ENCODE measurements around the gene GPHN. TPM values are rescaled to one million over a fixed set of nuclear protein-coding genes. Genes with fewer than 3 reads are reported as not detected.

The GPHN gene
- total and polyA plus RNA-seq, 2 of the 4 experiments (the other 2 are of a cell fraction) = 8.0 to 8.1 TPM

DNA sequence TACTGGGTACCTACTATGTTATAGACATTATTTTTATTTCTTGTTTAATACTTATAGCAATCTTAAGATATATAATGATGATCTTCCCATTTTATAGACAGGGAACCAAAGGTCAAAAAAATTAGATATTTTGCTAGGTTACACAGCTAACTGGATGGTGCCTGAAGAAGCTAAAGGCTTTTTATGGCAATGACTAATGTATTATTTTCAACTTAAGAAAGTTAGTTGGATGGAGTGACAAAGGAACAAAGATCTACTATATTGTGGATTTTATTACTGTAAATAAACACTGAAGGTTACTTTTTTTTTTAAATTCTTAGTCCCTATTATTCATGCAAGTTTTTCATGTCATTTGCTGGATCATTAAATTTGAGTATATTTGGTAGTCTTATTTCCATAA is 227.9 kb downstream of the GPHN start:
- Histone ChIP-seq H3K27me3 (ENCODE audit: control insufficient read depth, insufficient read depth, low read length) (no peaks in the 10 kb centered on the region), H3K4me3 (ENCODE audit: insufficient read depth, low read depth, low read length) (no peak overlapping the region), H4K5ac (ENCODE audit: low read depth, low read length) (no peak overlapping the region), H3K9ac (ENCODE audit: low read depth, low read length) (no peak overlapping the region), H3K56ac (ENCODE audit: extremely low read depth, insufficient read depth, low read length) (no peak overlapping the region), H4K8ac (ENCODE audit: low read depth in 2 of 2, low read length in 2 of 2) (no peak overlapping the region), H3K18ac (ENCODE audit: low read depth, low read length) (no peak overlapping the region), H3K4me2 (ENCODE audit: low read depth, low read length) (no peak overlapping the region), H2BK120ac (ENCODE audit: low read depth, low read length) (no peak overlapping the region), H3K23ac (ENCODE audit: low read depth, low read length) (no peak overlapping the region), H3K79me1 (ENCODE audit: low read depth in 1 of 2, low read length in 2 of 2) (no peaks in the 10 kb centered on the region), H2BK20ac (ENCODE audit: low read depth, low read length) (no peak overlapping the region), H3K27ac (ENCODE audit: insufficient read depth, low read length) (no peak overlapping the region), H2AFZ (replicated peaks; ENCODE audit: low read length, poor library complexity) (no peak overlapping the region), H3K36me3 (ENCODE audit: control insufficient read depth, insufficient read depth, low read length) (no peaks in the 10 kb centered on the region), H3K4ac (ENCODE audit: low read depth, low read length) (no peak overlapping the region), H2AK9ac (replicated peaks; ENCODE audit: low read depth, low read length, poor library complexity) (no peak overlapping the region), H3K9me1 (ENCODE audit: insufficient read depth, low read length) (no peaks in the 10 kb centered on the region), H3K4me1 (ENCODE audit: control insufficient read depth, insufficient read depth, low read length) (no peaks in the 10 kb centered on the region), H4K91ac (ENCODE audit: insufficient read depth, low read depth, low read length) (no peak overlapping the region), H2AK5ac (ENCODE audit: low read depth, low read length) (no peak overlapping the region), H4K20me1 (ENCODE audit: insufficient read depth, low read length) (no peaks in the 10 kb centered on the region), H2BK5ac (ENCODE audit: low read depth, low read length, poor library complexity, severe bottlenecking) (no peak overlapping the region), H2BK15ac (ENCODE audit: low read depth, low read length) (no peak overlapping the region), H3K14ac (replicated peaks; ENCODE audit: low read depth, low read length) (no peak overlapping the region), H3K9me3 (ENCODE audit: control insufficient read depth, insufficient read depth, low read length) (no peaks in the 10 kb centered on the region)
- in situ Hi-C loops (cut with MboI; ENCODE audit: low sequenced_read_pairs) = no loop called here
- BruUV-seq (replicated peaks) = no TSS peak
- dilution Hi-C loops (cut with HindIII; ENCODE audit: low sequenced_read_pairs, unreplicated experiment) = no loop called here
- CTCF ChIA-PET = interaction anchor here (0.6 to 1.3 kb wide), 2 partner anchors 11 to 185 kb away, joined by 3 read pairs; no protein-coding TSS in a partner anchor
- TF ChIP-seq RAD21 (IDR thresholded peaks at IDR 0.05; ENCODE audit: low read length) (no peak), CHD1 (IDR thresholded peaks at IDR 0.05; ENCODE audit: low read depth, low read length) (no peak), MAZ (IDR thresholded peaks at IDR 0.05; ENCODE audit: borderline replicate concordance, low read depth, low read length) (no peak), FOS (IDR thresholded peaks at IDR 0.05; ENCODE audit: low read depth, low read length) (no peak), BHLHE40 (IDR thresholded peaks at IDR 0.05; ENCODE audit: low read depth, low read length) (no peak), MXI1 (IDR thresholded peaks at IDR 0.05; ENCODE audit: borderline replicate concordance, low read depth, low read length) (no peak), POLR2A (IDR thresholded peaks at IDR 0.05; ENCODE audit: low read depth, low read length) (no peak), RFX5 (IDR thresholded peaks at IDR 0.05; ENCODE audit: low read depth, low read length) (no peak), RCOR1 (IDR thresholded peaks at IDR 0.05; ENCODE audit: insufficient replicate concordance, low read length) (no peak), CEBPB (IDR thresholded peaks at IDR 0.05; ENCODE audit: low read depth, low read length) (no peak)
- TF ChIP-seq, protein P1, sequence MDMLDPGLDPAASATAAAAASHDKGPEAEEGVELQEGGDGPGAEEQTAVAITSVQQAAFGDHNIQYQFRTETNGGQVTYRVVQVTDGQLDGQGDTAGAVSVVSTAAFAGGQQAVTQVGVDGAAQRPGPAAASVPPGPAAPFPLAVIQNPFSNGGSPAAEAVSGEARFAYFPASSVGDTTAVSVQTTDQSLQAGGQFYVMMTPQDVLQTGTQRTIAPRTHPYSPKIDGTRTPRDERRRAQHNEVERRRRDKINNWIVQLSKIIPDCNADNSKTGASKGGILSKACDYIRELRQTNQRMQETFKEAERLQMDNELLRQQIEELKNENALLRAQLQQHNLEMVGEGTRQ (IDR thresholded peaks at IDR 0.05; ENCODE audit: low read depth, low read length) = no peak
- TF ChIP-seq, protein P2, sequence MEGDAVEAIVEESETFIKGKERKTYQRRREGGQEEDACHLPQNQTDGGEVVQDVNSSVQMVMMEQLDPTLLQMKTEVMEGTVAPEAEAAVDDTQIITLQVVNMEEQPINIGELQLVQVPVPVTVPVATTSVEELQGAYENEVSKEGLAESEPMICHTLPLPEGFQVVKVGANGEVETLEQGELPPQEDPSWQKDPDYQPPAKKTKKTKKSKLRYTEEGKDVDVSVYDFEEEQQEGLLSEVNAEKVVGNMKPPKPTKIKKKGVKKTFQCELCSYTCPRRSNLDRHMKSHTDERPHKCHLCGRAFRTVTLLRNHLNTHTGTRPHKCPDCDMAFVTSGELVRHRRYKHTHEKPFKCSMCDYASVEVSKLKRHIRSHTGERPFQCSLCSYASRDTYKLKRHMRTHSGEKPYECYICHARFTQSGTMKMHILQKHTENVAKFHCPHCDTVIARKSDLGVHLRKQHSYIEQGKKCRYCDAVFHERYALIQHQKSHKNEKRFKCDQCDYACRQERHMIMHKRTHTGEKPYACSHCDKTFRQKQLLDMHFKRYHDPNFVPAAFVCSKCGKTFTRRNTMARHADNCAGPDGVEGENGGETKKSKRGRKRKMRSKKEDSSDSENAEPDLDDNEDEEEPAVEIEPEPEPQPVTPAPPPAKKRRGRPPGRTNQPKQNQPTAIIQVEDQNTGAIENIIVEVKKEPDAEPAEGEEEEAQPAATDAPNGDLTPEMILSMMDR (conservative IDR thresholded peaks at IDR 0.05; ENCODE audit: low read depth, low read length) = no peak
- TF ChIP-seq, protein P3, sequence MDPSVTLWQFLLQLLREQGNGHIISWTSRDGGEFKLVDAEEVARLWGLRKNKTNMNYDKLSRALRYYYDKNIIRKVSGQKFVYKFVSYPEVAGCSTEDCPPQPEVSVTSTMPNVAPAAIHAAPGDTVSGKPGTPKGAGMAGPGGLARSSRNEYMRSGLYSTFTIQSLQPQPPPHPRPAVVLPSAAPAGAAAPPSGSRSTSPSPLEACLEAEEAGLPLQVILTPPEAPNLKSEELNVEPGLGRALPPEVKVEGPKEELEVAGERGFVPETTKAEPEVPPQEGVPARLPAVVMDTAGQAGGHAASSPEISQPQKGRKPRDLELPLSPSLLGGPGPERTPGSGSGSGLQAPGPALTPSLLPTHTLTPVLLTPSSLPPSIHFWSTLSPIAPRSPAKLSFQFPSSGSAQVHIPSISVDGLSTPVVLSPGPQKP (IDR thresholded peaks at IDR 0.05; ENCODE audit: borderline replicate concordance, low read depth, low read length) = no peak
- POLR2A ChIA-PET (ENCODE audit: unreplicated experiment) = no interaction called here
- DNase-seq (no peak), ATAC-seq (ENCODE audit: low read depth) (no peak)
- intact Hi-C loops (cut with micrococcal nuclease) = no loop called here
